HEK293 (cell line): ENCODE measurements around the gene ITIH1.

ENCODE experiments used
- EGR2 ChIP-seq: fragments of 450-650 bp; formaldehyde crosslinking; IDR thresholded peaks from 2 replicates; pipeline ENCODE4 v1.5.1; 2016; ENCODE audit warnings: low read depth, missing biosample characterization, missing genetic modification characterization
- GLIS1 ChIP-seq: fragments of 450-650 bp; formaldehyde crosslinking; IDR thresholded peaks from 2 replicates; pipeline ENCODE4 v1.5.1; 2016; ENCODE audit warnings: missing biosample characterization, missing genetic modification characterization
- KLF1 ChIP-seq: fragments of 450-650 bp; formaldehyde crosslinking; IDR thresholded peaks from 2 replicates; pipeline ENCODE4 v1.5.1; 2016; ENCODE audit warnings: missing biosample characterization, missing genetic modification characterization
- KLF8 ChIP-seq: fragments of 450-650 bp; formaldehyde crosslinking; IDR thresholded peaks from 2 replicates; pipeline ENCODE4 v1.5.1; 2016; ENCODE audit warnings: missing biosample characterization, missing genetic modification characterization
- KLF9 ChIP-seq: fragments of 450-650 bp; formaldehyde crosslinking; IDR thresholded peaks from 2 replicates; pipeline ENCODE4 v1.5.1; 2016; ENCODE audit warnings: missing biosample characterization, missing genetic modification characterization, low read depth
- PATZ1 ChIP-seq: fragments of 450-650 bp; formaldehyde crosslinking; IDR thresholded peaks from 2 replicates; pipeline ENCODE4 v1.5.1; 2016; ENCODE audit warnings: missing biosample characterization, missing genetic modification characterization
- PBX3 ChIP-seq: sonication (generic); formaldehyde crosslinking; IDR thresholded peaks from 2 replicates; pipeline ENCODE4 v1.8.1; 2022; ENCODE audit warnings: mild to moderate bottlenecking, moderate library complexity, missing genetic modification reagents
- SP7 ChIP-seq: fragments of 450-650 bp; formaldehyde crosslinking; IDR thresholded peaks from 2 replicates; pipeline ENCODE4 v1.5.1; 2016; ENCODE audit warnings: missing biosample characterization, missing genetic modification characterization
- TRIM28 ChIP-seq: IDR thresholded peaks from 2 replicates; pipeline ENCODE4 v1.6.1; 2011; ENCODE audit warnings: low read length, control low read depth, borderline replicate concordance
- YY2 ChIP-seq: fragments of 450-650 bp; formaldehyde crosslinking; IDR thresholded peaks from 2 replicates; pipeline ENCODE4 v1.5.1; 2016; ENCODE audit warnings: missing biosample characterization, missing genetic modification characterization
- ZFHX2 ChIP-seq: fragments of 450-650 bp; formaldehyde crosslinking; conservative IDR thresholded peaks from 2 replicates; pipeline ENCODE4 v1.5.1; 2016; ENCODE audit warnings: missing biosample characterization, missing genetic modification characterization
- ZFP69B ChIP-seq: fragments of 450-650 bp; formaldehyde crosslinking; IDR thresholded peaks from 2 replicates; pipeline ENCODE4 v1.5.1; 2016; ENCODE audit warnings: missing biosample characterization, missing genetic modification characterization
- ZNF133 ChIP-seq: fragments of 450-650 bp; formaldehyde crosslinking; IDR thresholded peaks from 2 replicates; pipeline ENCODE4 v1.5.1; 2016; ENCODE audit warnings: missing biosample characterization, missing genetic modification characterization
- ZNF24 ChIP-seq: fragments of 450-650 bp; formaldehyde crosslinking; IDR thresholded peaks from 2 replicates; pipeline ENCODE4 v1.5.1; 2016; ENCODE audit warnings: missing biosample characterization, missing genetic modification characterization
- ZNF266 ChIP-seq: fragments of 450-650 bp; formaldehyde crosslinking; IDR thresholded peaks from 2 replicates; pipeline ENCODE4 v1.5.1; 2016; ENCODE audit warnings: missing biosample characterization, missing genetic modification characterization, low read depth
- ZNF335 ChIP-seq: fragments of 450-650 bp; formaldehyde crosslinking; conservative IDR thresholded peaks from 2 replicates; pipeline ENCODE4 v1.5.1; 2016; ENCODE audit warnings: missing biosample characterization, missing genetic modification characterization
- ZNF350 ChIP-seq: fragments of 450-650 bp; formaldehyde crosslinking; IDR thresholded peaks from 2 replicates; pipeline ENCODE4 v1.5.0; 2017; ENCODE audit warnings: missing biosample characterization, mild to moderate bottlenecking, missing genetic modification characterization
- ZNF394 ChIP-seq: fragments of 450-650 bp; formaldehyde crosslinking; IDR thresholded peaks from 2 replicates; pipeline ENCODE4 v1.5.1; 2016; ENCODE audit warnings: missing biosample characterization, missing genetic modification characterization, mild to moderate bottlenecking, moderate library complexity, borderline replicate concordance
- ZNF501 ChIP-seq: fragments of 450-650 bp; formaldehyde crosslinking; IDR thresholded peaks from 2 replicates; pipeline ENCODE4 v1.5.1; 2016; ENCODE audit warnings: missing biosample characterization, missing genetic modification characterization
- ZNF600 ChIP-seq: fragments of 450-650 bp; formaldehyde crosslinking; IDR thresholded peaks from 2 replicates; pipeline ENCODE4 v1.5.1; 2016; ENCODE audit warnings: missing biosample characterization, missing genetic modification characterization
- ZNF664 ChIP-seq: fragments of 450-650 bp; formaldehyde crosslinking; IDR thresholded peaks from 2 replicates; pipeline ENCODE4 v1.5.1; 2016; ENCODE audit warnings: missing biosample characterization, missing genetic modification characterization
- ZNF837 ChIP-seq: fragments of 450-650 bp; formaldehyde crosslinking; IDR thresholded peaks from 2 replicates; pipeline ENCODE4 v1.5.1; 2016; ENCODE audit warnings: missing biosample characterization, missing genetic modification characterization
- ZXDB ChIP-seq: fragments of 450-650 bp; formaldehyde crosslinking; IDR thresholded peaks from 2 replicates; pipeline ENCODE4 v1.5.1; 2016; ENCODE audit warnings: missing biosample characterization, missing genetic modification characterization
- TF ChIP-seq, protein P1 (sequence below): fragments of 450-650 bp; formaldehyde crosslinking; conservative IDR thresholded peaks from 2 replicates; pipeline ENCODE4 v1.5.1; 2016; ENCODE audit warnings: low read depth, missing biosample characterization, missing genetic modification characterization
- TF ChIP-seq, protein P2 (sequence below): fragments of 450-650 bp; formaldehyde crosslinking; optimal IDR thresholded peaks from 2 replicates; pipeline ENCODE3; 2016; ENCODE audit warnings: missing biosample characterization, mild to moderate bottlenecking, missing genetic modification characterization
- TF ChIP-seq, protein P3 (sequence below): fragments of 450-650 bp; formaldehyde crosslinking; IDR thresholded peaks from 2 replicates; pipeline ENCODE4 v1.5.1; 2016; ENCODE audit warnings: missing biosample characterization, missing genetic modification characterization
- TF ChIP-seq, protein P4 (sequence below): fragments of 450-650 bp; formaldehyde crosslinking; IDR thresholded peaks from 2 replicates; pipeline ENCODE4 v1.5.1; 2016; ENCODE audit warnings: missing biosample characterization, missing genetic modification characterization

Gene ITIH1

GRCh38 chr3:52770496-52771333 is 6.7 kb upstream of the ITIH1 start, which contains the start of gene NEK4 (continued):
- peak; percentile 73 for TF ChIP-seq PATZ1 (tag by site-specific recombination)
- TF ChIP-seq KLF8 (tag by site-specific recombination): peak; percentile 25; the same call in 1 of the 2 replicates
- TF ChIP-seq KLF1 (tag by site-specific recombination): 0 out of 2 replicates have a peak, but pooled peaks have one; percentile 18
- TF ChIP-seq ZNF350: no peak
- TF ChIP-seq ZNF394 (tag by site-specific recombination): peak; percentile 34; the same call in 1 of the 2 replicates
- TF ChIP-seq, protein P1, sequence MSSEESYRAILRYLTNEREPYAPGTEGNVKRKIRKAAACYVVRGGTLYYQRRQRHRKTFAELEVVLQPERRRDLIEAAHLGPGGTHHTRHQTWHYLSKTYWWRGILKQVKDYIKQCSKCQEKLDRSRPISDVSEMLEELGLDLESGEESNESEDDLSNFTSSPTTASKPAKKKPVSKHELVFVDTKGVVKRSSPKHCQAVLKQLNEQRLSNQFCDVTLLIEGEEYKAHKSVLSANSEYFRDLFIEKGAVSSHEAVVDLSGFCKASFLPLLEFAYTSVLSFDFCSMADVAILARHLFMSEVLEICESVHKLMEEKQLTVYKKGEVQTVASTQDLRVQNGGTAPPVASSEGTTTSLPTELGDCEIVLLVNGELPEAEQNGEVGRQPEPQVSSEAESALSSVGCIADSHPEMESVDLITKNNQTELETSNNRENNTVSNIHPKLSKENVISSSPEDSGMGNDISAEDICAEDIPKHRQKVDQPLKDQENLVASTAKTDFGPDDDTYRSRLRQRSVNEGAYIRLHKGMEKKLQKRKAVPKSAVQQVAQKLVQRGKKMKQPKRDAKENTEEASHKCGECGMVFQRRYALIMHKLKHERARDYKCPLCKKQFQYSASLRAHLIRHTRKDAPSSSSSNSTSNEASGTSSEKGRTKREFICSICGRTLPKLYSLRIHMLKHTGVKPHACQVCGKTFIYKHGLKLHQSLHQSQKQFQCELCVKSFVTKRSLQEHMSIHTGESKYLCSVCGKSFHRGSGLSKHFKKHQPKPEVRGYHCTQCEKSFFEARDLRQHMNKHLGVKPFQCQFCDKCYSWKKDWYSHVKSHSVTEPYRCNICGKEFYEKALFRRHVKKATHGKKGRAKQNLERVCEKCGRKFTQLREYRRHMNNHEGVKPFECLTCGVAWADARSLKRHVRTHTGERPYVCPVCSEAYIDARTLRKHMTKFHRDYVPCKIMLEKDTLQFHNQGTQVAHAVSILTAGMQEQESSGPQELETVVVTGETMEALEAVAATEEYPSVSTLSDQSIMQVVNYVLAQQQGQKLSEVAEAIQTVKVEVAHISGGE (tag by site-specific recombination): peak; percentile 85
- peak; percentile 83 for TF ChIP-seq ZNF335
- TF ChIP-seq ZNF600 (tag by site-specific recombination): peak; percentile 89
- 0 out of 2 replicates have a peak, but pooled peaks have one; percentile 36 for TF ChIP-seq ZNF24 (tag by site-specific recombination)
- no peak for TF ChIP-seq ZNF837
- TF ChIP-seq, protein P2, sequence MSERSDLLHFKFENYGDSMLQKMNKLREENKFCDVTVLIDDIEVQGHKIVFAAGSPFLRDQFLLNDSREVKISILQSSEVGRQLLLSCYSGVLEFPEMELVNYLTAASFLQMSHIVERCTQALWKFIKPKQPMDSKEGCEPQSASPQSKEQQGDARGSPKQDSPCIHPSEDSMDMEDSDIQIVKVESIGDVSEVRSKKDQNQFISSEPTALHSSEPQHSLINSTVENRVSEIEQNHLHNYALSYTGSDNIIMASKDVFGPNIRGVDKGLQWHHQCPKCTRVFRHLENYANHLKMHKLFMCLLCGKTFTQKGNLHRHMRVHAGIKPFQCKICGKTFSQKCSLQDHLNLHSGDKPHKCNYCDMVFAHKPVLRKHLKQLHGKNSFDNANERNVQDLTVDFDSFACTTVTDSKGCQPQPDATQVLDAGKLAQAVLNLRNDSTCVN: peak; percentile 62
- TF ChIP-seq YY2 (tag by site-specific recombination): peak; percentile 52; the same call in 1 of the 2 replicates
- no peak for TF ChIP-seq ZNF664 (tag by site-specific recombination)
- peak; percentile 60 for TF ChIP-seq ZNF501
- no peak for TF ChIP-seq TRIM28
- TF ChIP-seq ZNF266 (tag by site-specific recombination): no peak
- peak; percentile 52 for TF ChIP-seq GLIS1 (tag by site-specific recombination)
- TF ChIP-seq, protein P3, sequence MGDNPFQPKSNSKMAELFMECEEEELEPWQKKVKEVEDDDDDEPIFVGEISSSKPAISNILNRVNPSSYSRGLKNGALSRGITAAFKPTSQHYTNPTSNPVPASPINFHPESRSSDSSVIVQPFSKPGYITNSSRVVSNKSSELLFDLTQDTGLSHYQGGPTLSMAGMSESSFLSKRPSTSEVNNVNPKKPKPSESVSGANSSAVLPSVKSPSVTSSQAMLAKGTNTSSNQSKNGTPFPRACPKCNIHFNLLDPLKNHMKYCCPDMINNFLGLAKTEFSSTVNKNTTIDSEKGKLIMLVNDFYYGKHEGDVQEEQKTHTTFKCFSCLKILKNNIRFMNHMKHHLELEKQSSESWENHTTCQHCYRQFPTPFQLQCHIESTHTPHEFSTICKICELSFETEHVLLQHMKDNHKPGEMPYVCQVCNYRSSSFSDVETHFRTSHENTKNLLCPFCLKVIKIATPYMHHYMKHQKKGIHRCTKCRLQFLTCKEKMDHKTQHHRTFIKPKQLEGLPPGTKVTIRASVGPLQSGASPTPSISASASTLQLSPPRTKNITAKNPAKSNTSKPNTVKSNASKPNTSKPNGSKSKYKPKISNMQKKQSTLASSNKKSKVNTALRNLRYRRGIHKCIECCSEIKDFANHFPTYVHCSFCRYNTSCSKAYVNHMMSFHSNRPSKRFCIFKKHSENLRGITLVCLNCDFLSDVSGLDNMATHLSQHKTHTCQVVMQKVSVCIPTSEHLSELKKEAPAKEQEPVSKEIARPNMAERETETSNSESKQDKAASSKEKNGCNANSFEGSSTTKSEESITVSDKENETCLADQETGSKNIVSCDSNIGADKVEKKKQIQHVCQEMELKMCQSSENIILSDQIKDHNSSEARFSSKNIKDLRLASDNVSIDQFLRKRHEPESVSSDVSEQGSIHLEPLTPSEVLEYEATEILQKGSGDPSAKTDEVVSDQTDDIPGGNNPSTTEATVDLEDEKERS: no peak
- no peak for TF ChIP-seq PBX3
- peak; percentile 73 for TF ChIP-seq ZXDB (tag by site-specific recombination)
- TF ChIP-seq ZFHX2 (tag by site-specific recombination): peak; percentile 59; the same call in 1 of the 2 replicates
- peak; percentile 73 for TF ChIP-seq ZFP69B (tag by site-specific recombination)
- TF ChIP-seq, protein P4, sequence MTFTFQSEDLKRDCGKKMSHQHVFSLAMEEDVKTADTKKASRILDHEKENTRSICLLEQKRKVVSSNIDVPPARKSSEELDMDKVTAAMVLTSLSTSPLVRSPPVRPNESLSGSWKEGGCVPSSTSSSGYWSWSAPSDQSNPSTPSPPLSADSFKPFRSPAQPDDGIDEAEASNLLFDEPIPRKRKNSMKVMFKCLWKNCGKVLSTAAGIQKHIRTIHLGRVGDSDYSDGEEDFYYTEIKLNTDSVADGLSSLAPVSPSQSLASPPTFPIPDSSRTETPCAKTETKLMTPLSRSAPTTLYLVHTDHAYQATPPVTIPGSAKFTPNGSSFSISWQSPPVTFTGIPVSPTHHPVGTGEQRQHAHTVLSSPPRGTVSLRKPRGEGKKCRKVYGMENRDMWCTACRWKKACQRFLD: no peak
- peak; percentile 59 for TF ChIP-seq KLF9 (tag by site-specific recombination)
- TF ChIP-seq ZNF133 (tag by site-specific recombination): no peak; the same call in 1 of the 2 replicates
- peak; percentile 44; the same call in 1 of the 2 replicates for TF ChIP-seq EGR2 (tag by site-specific recombination)
- TF ChIP-seq SP7 (tag by site-specific recombination): peak; percentile 51; the same call in 1 of the 2 replicates
